Endodermal cell (in vitro differentiated cells): Measurements from ENCODE around the gene GBP7. TPM values are rescaled to one million over a fixed set of nuclear protein-coding genes. Genes with fewer than 3 reads are reported as not detected.

Experiments used
- DNase-seq: peaks from one replicate; pipeline ENCODE4 v3.0.0-alpha.2; 2017
- H3K27ac ChIP-seq: 2 replicates; pipeline ENCODE4 v1.5.1; 2013; ENCODE audit warnings: mild to moderate bottlenecking, low read depth, low read length, moderate library complexity
- H3K27me3 ChIP-seq: 2 replicates; pipeline ENCODE4 v1.6.1; 2013; ENCODE audit warnings: mild to moderate bottlenecking, low read length, moderate library complexity; ENCODE audit not compliant: insufficient read depth, control insufficient read depth, poor library complexity, severe bottlenecking
- H3K36me3 ChIP-seq: 2 replicates; pipeline ENCODE4 v1.7.0; 2013; ENCODE audit warnings: mild to moderate bottlenecking, low read length, moderate library complexity; ENCODE audit not compliant: control insufficient read depth, insufficient read depth
- H3K4me1 ChIP-seq: one replicate; pipeline ENCODE4 v1.7.0; 2013; ENCODE audit warnings: low read length; ENCODE audit not compliant: control insufficient read depth, insufficient read depth
- H3K4me3 ChIP-seq: 2 replicates; pipeline ENCODE4 v1.5.1; 2013; ENCODE audit warnings: mild to moderate bottlenecking, low read length, moderate library complexity
- H3K9ac ChIP-seq: 2 replicates; pipeline ENCODE4 v1.6.1; 2013; ENCODE audit warnings: mild to moderate bottlenecking, low read length, moderate library complexity; ENCODE audit not compliant: poor library complexity, severe bottlenecking; ENCODE audit errors: extremely low read depth
- H3K9me3 ChIP-seq: 2 replicates; pipeline ENCODE4 v1.6.1; 2013; ENCODE audit warnings: mild to moderate bottlenecking, low read length, moderate library complexity; ENCODE audit not compliant: control insufficient read depth
- H3K27ac Mint-ChIP-seq: 2 replicates; pipeline ENCODE4 v1.8.0; 2020; ENCODE audit warnings: mixed read lengths
- H3K27me3 Mint-ChIP-seq: 2 replicates; pipeline ENCODE4 v1.8.0; 2021; ENCODE audit warnings: mild to moderate bottlenecking, mixed read lengths; ENCODE audit not compliant: insufficient read depth
- H3K36me3 Mint-ChIP-seq: 2 replicates; pipeline ENCODE4 v1.8.0; 2020; ENCODE audit warnings: low read depth, mixed read lengths
- H3K4me1 Mint-ChIP-seq: 2 replicates; pipeline ENCODE4 v1.8.0; 2020; ENCODE audit warnings: mixed read lengths
- H3K4me3 Mint-ChIP-seq: 2 replicates; pipeline ENCODE4 v1.8.0; 2020; ENCODE audit warnings: mild to moderate bottlenecking, moderate library complexity, mixed read lengths
- H3K9me3 Mint-ChIP-seq: 2 replicates; pipeline ENCODE4 v1.8.0; 2020; ENCODE audit warnings: mild to moderate bottlenecking, mixed read lengths
- CTCF ChIP-seq: fragments of 200-600 bp; sonication (generic); conservative IDR thresholded peaks from 2 replicates; pipeline ENCODE4 v1.5.0; 2021; ENCODE audit warnings: antibody characterized with exemption, mild to moderate bottlenecking
- WGBS, 2 experiments: methylation state at CpG; one replicate each; pipeline versions ENCODE4 v1.1.5 to v1.1.7; 2013; ENCODE audit warnings: missing lambda C conversion rate in 2 of 2, mixed read lengths in 1 of 2; ENCODE audit not compliant: insufficient coverage in 1 of 2, insufficient read length in 1 of 2; 5-methylcytosine and 5-hydroxymethylcytosine counted together
- total RNA-seq, 2 donors: library from RNA; stranded (reverse); fragmentation: NEBNext Ultra II Directional in 1 of 2; extraction: Animal tissue kit (Norgen Biotek cat#: 25700) in 1 of 2; gene quantifications; 2 replicates in 1 of 2; 3 replicates in 1 of 2; pipeline ENCODE4 v1.2.1, GENCODE V29; 2021

The GBP7 gene
- total RNA-seq, 2 donors from 2014 or later, result not detected

GRCh38 chr1:89088572-89088971 lies 87.2 kb downstream of the GBP7 start:
- DNase-seq, result no peak
- no peaks in the 10 kb centered on the region for H3K36me3 ChIP-seq
- no peaks in the 10 kb centered on the region for H3K9me3 ChIP-seq
- 92 to 93% methylated on average over 9 to 10 of the region's 10 CpGs for WGBS, 2 experiments
- no peaks in the 10 kb centered on the region for H3K27me3 Mint-ChIP-seq
- no peak overlapping the region for H3K4me3 Mint-ChIP-seq
- H3K9me3 Mint-ChIP-seq, result no peaks in the 10 kb centered on the region
- TF ChIP-seq CTCF, result no peak
- no peak overlapping the region for H3K4me3 ChIP-seq
- no peaks in the 10 kb centered on the region for H3K36me3 Mint-ChIP-seq
- no peak overlapping the region for H3K27ac Mint-ChIP-seq
- no peaks in the 10 kb centered on the region for H3K4me1 ChIP-seq
- no peak overlapping the region for H3K27ac ChIP-seq
- no peak overlapping the region for H3K9ac ChIP-seq
- no peaks in the 10 kb centered on the region for H3K27me3 ChIP-seq
- H3K4me1 Mint-ChIP-seq, result no peaks in the 10 kb centered on the region

- Histone ChIP-seq H3K27me3 (no peaks in the 10 kb centered on the region), H3K4me3 (no peak overlapping the region), H3K4me1 (no peaks in the 10 kb centered on the region), H3K36me3 (no peaks in the 10 kb centered on the region), H3K9me3 (no peaks in the 10 kb centered on the region), H3K27ac (no peak overlapping the region), H3K9ac (no peak overlapping the region)
- no peak overlapping the region for H3K27ac Mint-ChIP-seq
- no peak for TF ChIP-seq CTCF
- H3K4me3 Mint-ChIP-seq, result no peak overlapping the region
- peaks cover 5% of the 10 kb centered on the region for H3K9me3 Mint-ChIP-seq
- no peaks in the 10 kb centered on the region for H3K4me1 Mint-ChIP-seq
- H3K36me3 Mint-ChIP-seq, result no peaks in the 10 kb centered on the region
- H3K27me3 Mint-ChIP-seq, result no peaks in the 10 kb centered on the region
- WGBS, 2 experiments, result 84 to 88% methylated on average over 4 to 8 of the region's 8 CpGs
- no peak for DNase-seq
These were observed 88.6 kb downstream of the GBP7 start for GRCh38 chr1:89087241-89087640.

GRCh38 chr1:89085781-89086180 lies 90.0 kb downstream of the GBP7 start:
- Histone ChIP-seq H3K9me3 (peaks cover 11% of the 10 kb centered on the region), H3K36me3 (no peaks in the 10 kb centered on the region), H3K4me1 (no peaks in the 10 kb centered on the region), H3K9ac (no peak overlapping the region), H3K4me3 (no peak overlapping the region), H3K27ac (no peak overlapping the region), H3K27me3 (no peaks in the 10 kb centered on the region)
- DNase-seq, result no peak
- Mint-ChIP-seq H3K27me3 (no peaks in the 10 kb centered on the region), H3K27ac (no peak overlapping the region), H3K9me3 (peaks cover 10% of the 10 kb centered on the region), H3K4me3 (no peak overlapping the region), H3K36me3 (no peaks in the 10 kb centered on the region), H3K4me1 (no peaks in the 10 kb centered on the region)
- no peak for TF ChIP-seq CTCF

Other genes starting within 250 kb of the GBP7 start
- gene KYAT3, start 183.4 kb downstream of the GBP7 start, total RNA-seq, result 10 to 100 TPM; 33.9 to 36.4 TPM
- gene RBMXL1, start 183.4 kb downstream of the GBP7 start, total RNA-seq, result 10 to 100 TPM; 20.1 to 27.7 TPM
- not detected for gene GBP3, start 153.1 kb downstream of the GBP7 start, total RNA-seq
- not detected for gene GBP1, start 110.8 kb downstream of the GBP7 start, total RNA-seq
- not detected for gene GBP2, start 49.9 kb downstream of the GBP7 start, total RNA-seq
- gene GBP4, start 22.9 kb upstream of the GBP7 start, total RNA-seq, result 1 to 10 TPM in 1 of 2 donors, under 1 TPM in 1; 0.55 to 2.8 TPM
- gene GBP5, start 96.9 kb upstream of the GBP7 start, total RNA-seq, result not detected
- gene GBP6, start 188.1 kb upstream of the GBP7 start, total RNA-seq, result not detected